ENCODE data around the gene SNRPN. TPM values are rescaled to one million over a fixed set of nuclear protein-coding genes. Genes with fewer than 3 reads are reported as not detected.
A peak's percentile ranks its signal among the peaks of the same experiment; 100 is the strongest.

The SNRPN gene
- total RNA-seq (2021) (14.3 and 21.1 TPM in 2 replicates), Bru-seq, nascent RNA (percentile 10 among the genes with signal in this experiment), BruChase-seq, experiment 1, labeled RNA remaining after a 2-hour chase (percentile 20 among the genes with signal in this experiment), BruChase-seq, experiment 2, labeled RNA remaining after a 6-hour chase (percentile 18 among the genes with signal in this experiment)
- long read RNA-seq, transcript SNRPN-202 (10 exons, 1,528 nt) = major isoform, 36 of 43 reads
- long read RNA-seq, partial matches to known transcripts = 0 of 43 reads
- long read RNA-seq, other reads (novel, unspliced or antisense) = 6 of 43 reads

DNA sequence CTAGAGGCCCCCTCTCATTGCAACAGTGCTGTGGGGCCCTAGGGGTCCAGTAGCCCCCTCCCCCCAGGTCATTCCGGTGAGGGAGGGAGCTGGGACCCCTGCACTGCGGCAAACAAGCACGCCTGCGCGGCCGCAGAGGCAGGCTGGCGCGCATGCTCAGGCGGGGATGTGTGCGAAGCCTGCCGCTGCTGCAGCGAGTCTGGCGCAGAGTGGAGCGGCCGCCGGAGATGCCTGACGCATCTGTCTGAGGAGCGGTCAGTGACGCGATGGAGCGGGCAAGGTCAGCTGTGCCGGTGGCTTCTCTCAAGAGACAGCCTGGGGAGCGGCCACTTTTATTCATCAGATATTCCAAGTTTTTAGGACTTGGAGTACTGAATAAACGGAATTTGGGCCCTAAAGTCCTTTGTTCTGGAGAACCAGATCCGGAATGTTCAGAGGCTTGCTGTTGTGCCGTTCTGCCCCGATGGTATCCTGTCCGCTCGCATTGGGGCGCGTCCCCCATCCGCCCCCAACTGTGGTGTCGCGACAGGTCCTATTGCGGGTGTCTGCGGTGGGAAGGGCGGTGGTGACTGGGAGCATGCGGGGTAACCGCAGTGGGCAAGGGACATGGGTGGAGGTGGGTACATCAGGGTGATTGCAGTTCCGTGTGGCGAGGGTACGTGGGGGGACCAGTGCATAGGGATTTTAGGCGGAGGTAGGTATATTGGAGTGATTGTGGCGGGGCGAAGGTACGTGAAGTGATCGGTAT lies at the start of gene SNRPN, which contains the start of gene SNURF:
TSS of gene SNRPN (plus strand) at position 205 of the 748 bp plus-strand sequence. CDS start 19,467 bp downstream, outside the sequence.
TSS of gene SNURF (plus strand) at position 205 of the 748 bp plus-strand sequence. CDS start at position 267, 62 bp downstream.
- H3K4me2 ChIP-seq = no peak within 1 kb of the TSS
- CTCF ChIA-PET = no interaction called here
- no peak within 1 kb of the TSS for H3K27ac ChIP-seq
- intact Hi-C loops (cut with micrococcal nuclease; ENCODE audit: unreplicated experiment) = no loop called here
- H3K4me3 ChIP-seq = no peak within 1 kb of the TSS
- H3K9me2 ChIP-seq (ENCODE audit: insufficient read depth) = no peaks in the 10 kb centered on the region
- H3F3A ChIP-seq (ENCODE audit: insufficient read depth, low read depth) = no peaks in the 10 kb centered on the region
- BruUV-seq (replicated peaks) = no TSS peak
- no peaks in the 10 kb centered on the region for H3K9me3 ChIP-seq (ENCODE audit: insufficient read depth, low read depth)
- no peaks in the 10 kb centered on the region for H3K36me3 ChIP-seq (ENCODE audit: low read depth)
- TF ChIP-seq EZH2 (IDR thresholded peaks at IDR 0.05; ENCODE audit: low read depth) = no peak
- TF ChIP-seq, protein P1, sequence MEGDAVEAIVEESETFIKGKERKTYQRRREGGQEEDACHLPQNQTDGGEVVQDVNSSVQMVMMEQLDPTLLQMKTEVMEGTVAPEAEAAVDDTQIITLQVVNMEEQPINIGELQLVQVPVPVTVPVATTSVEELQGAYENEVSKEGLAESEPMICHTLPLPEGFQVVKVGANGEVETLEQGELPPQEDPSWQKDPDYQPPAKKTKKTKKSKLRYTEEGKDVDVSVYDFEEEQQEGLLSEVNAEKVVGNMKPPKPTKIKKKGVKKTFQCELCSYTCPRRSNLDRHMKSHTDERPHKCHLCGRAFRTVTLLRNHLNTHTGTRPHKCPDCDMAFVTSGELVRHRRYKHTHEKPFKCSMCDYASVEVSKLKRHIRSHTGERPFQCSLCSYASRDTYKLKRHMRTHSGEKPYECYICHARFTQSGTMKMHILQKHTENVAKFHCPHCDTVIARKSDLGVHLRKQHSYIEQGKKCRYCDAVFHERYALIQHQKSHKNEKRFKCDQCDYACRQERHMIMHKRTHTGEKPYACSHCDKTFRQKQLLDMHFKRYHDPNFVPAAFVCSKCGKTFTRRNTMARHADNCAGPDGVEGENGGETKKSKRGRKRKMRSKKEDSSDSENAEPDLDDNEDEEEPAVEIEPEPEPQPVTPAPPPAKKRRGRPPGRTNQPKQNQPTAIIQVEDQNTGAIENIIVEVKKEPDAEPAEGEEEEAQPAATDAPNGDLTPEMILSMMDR (conservative IDR thresholded peaks at IDR 0.05) = no peak
- no peaks in the 10 kb centered on the region for H3K79me2 ChIP-seq (ENCODE audit: low read depth)
- peak in 1 of 2 experiments; percentile 31 for DNase-seq
- POLR2A ChIA-PET (ENCODE audit: unreplicated experiment) = no interaction called here
- no peaks in the 10 kb centered on the region for H4K20me1 ChIP-seq (ENCODE audit: insufficient read depth)
- no peaks in the 10 kb centered on the region for H3K27me3 ChIP-seq (ENCODE audit: insufficient read depth, low read depth)
- no peak within 1 kb of the TSS for H2AFZ ChIP-seq
- H3K4me1 ChIP-seq (replicated peaks; ENCODE audit: insufficient read depth) = no peaks in the 10 kb centered on the region

DNA sequence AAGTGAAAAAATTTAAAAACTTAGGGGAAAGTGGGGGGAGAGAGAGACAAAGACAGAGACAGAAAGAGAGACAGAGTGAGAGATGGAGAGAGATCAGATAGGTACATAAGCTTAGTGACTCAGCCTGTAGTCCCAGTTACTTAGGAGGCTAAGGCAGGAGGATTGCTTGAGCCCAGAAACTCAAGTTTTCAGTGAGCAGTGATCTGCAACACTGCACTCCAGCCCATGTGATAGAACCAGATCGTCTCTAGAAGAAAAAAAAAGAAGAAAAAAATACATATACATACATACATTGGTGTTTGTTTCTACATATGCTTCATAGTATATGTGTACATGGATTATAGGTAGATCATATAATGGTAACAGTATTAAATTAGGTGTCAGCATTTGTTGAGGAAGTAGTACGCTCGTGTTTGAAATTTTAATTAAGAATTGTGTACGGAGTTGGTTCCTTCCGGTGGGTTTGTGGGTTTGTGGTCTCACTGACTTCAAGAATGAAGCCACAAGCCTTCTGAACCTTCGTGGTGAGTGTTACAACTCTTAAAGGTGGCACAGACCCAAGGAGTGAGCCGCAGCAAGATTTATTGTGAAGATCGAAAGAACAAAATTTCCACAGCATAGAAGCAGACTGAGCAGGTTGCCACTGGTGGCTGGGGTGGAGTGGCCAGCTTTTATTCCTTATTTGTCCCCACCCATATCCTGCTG lies 38.3 kb upstream of the SNRPN start:
- no peaks in the 10 kb centered on the region for H3K27me3 ChIP-seq (ENCODE audit: insufficient read depth, low read depth)
- TF ChIP-seq, protein P1 (conservative IDR thresholded peaks at IDR 0.05) = no peak
- TF ChIP-seq EZH2 (IDR thresholded peaks at IDR 0.05; ENCODE audit: low read depth) = no peak
- H2AFZ ChIP-seq = no peak overlapping the region
- ChIA-PET CTCF (no interaction called here), POLR2A (ENCODE audit: unreplicated experiment) (no interaction called here)
- H3K79me2 ChIP-seq (ENCODE audit: low read depth) = no peaks in the 10 kb centered on the region
- H4K20me1 ChIP-seq (ENCODE audit: insufficient read depth) = no peaks in the 10 kb centered on the region
- no peaks in the 10 kb centered on the region for H3K4me1 ChIP-seq (replicated peaks; ENCODE audit: insufficient read depth)
- intact Hi-C loops (cut with micrococcal nuclease; ENCODE audit: unreplicated experiment) = no loop called here
- no peak for DNase-seq
- no peaks in the 10 kb centered on the region for H3F3A ChIP-seq (ENCODE audit: insufficient read depth, low read depth)
- H3K9me3 ChIP-seq (ENCODE audit: insufficient read depth, low read depth) = no peaks in the 10 kb centered on the region
- no peak overlapping the region for H3K27ac ChIP-seq
- no peaks in the 10 kb centered on the region for H3K9me2 ChIP-seq (ENCODE audit: insufficient read depth)
- no peak overlapping the region for H3K4me3 ChIP-seq
- H3K4me2 ChIP-seq = no peak overlapping the region
- H3K36me3 ChIP-seq (ENCODE audit: low read depth) = no peaks in the 10 kb centered on the region
- no TSS peak for BruUV-seq (replicated peaks)

DNA sequence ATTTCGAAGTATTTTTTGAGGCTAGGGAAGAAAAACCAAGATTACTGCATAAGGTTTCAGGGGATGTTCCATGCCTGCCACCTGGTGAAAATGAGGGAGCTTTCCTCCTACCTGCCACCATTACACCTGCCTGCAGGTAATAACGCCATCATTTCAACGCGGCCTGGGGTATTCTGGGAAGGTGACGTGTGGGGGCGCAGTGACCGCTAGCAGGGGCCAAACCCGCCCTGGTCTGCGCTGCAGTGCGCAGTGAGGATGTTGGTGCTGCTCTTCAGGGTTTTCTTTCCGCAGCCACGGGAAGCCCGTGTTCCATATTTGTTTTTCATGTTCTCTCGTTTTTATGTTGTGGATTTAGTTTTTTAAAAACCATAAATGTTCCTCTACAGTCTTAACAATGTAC lies 37.4 kb upstream of the SNRPN start:
- no peak for DNase-seq
- Histone ChIP-seq H3K4me1 (replicated peaks; ENCODE audit: insufficient read depth) (no peaks in the 10 kb centered on the region), H2AFZ (no peak overlapping the region), H3F3A (ENCODE audit: insufficient read depth, low read depth) (no peaks in the 10 kb centered on the region), H3K9me2 (ENCODE audit: insufficient read depth) (no peaks in the 10 kb centered on the region), H3K4me3 (no peak overlapping the region), H3K4me2 (no peak overlapping the region), H3K27ac (no peak overlapping the region), H3K79me2 (ENCODE audit: low read depth) (no peaks in the 10 kb centered on the region), H3K27me3 (ENCODE audit: insufficient read depth, low read depth) (no peaks in the 10 kb centered on the region), H3K9me3 (ENCODE audit: insufficient read depth, low read depth) (no peaks in the 10 kb centered on the region), H3K36me3 (ENCODE audit: low read depth) (no peaks in the 10 kb centered on the region), H4K20me1 (ENCODE audit: insufficient read depth) (no peaks in the 10 kb centered on the region)
- ChIA-PET POLR2A (ENCODE audit: unreplicated experiment) (no interaction called here), CTCF (no interaction called here)
- BruUV-seq (replicated peaks) = no TSS peak
- no peak for TF ChIP-seq EZH2 (IDR thresholded peaks at IDR 0.05; ENCODE audit: low read depth)
- TF ChIP-seq, protein P1 (conservative IDR thresholded peaks at IDR 0.05) = no peak
- intact Hi-C loops (cut with micrococcal nuclease; ENCODE audit: unreplicated experiment) = no loop called here

Data from PC-9 (cell line).